Panc1 (cell line): ENCODE data around the gene GNAI1. TPM values are rescaled to one million over a fixed set of nuclear protein-coding genes. Genes with fewer than 3 reads are reported as not detected.

Source experiments
- ATAC-seq: fragments of 200-7000 bp; cut with Tn5 transposase; 2 replicates; pipeline ENCODE4 v1.9.1; 2020; ENCODE audit warnings: mild to moderate bottlenecking, moderate library complexity
- BruUV-seq: library from RNA; stranded (reverse); fragments of 400-500 nt; replicated peaks from 2 replicates; lab custom pipeline; 2021; lab: Mats Ljungman, UMichigan
- CTCF ChIA-PET: fragments of 300-600 bp; sonication (Branson Sonifier 250); formaldehyde crosslinking; loops from one replicate; lab custom pipeline; 2022; ENCODE audit warnings: antibody characterized with exemption; lab: Charles Lee
- POLR2A ChIA-PET: fragments of 300-600 bp; sonication (Branson Sonifier 250); formaldehyde crosslinking; loops from one replicate; lab custom pipeline; 2022; ENCODE audit warnings: antibody characterized with exemption; lab: Charles Lee
- DNase-seq: peaks from one replicate; pipeline ENCODE4 v3.0.0-alpha.2; 2010; ENCODE audit warnings: low read depth, low spot score
- H3K27ac ChIP-seq: 2 replicates; pipeline ENCODE4 v1.5.1; 2011; ENCODE audit warnings: mild to moderate bottlenecking, low read length, inconsistent platforms
- H3K27me3 ChIP-seq: fragments of 200-500 bp; sonication (Bioruptor generic); 2 replicates; pipeline ENCODE4 v1.6.0; 2014; ENCODE audit warnings: low read length, inconsistent platforms; ENCODE audit not compliant: control insufficient read depth, insufficient read depth
- H3K36me3 ChIP-seq: fragments of 200-500 bp; sonication (Bioruptor generic); 2 replicates; pipeline ENCODE4 v1.5.1; 2014; ENCODE audit warnings: inconsistent platforms, mild to moderate bottlenecking, low read length, moderate library complexity; ENCODE audit not compliant: control insufficient read depth, insufficient read depth
- H3K4me1 ChIP-seq: 2 replicates; pipeline ENCODE4 v1.5.1; 2011; ENCODE audit warnings: inconsistent platforms, mild to moderate bottlenecking, low read length, moderate library complexity; ENCODE audit not compliant: control insufficient read depth, insufficient read depth
- H3K4me3 ChIP-seq, 2 experiments: 2 replicates each; pipeline ENCODE4 v1.5.1; 2011 to 2012; ENCODE audit warnings: low read depth in 2 of 2, low read length in 2 of 2, mild to moderate bottlenecking in 2 of 2, inconsistent platforms in 1 of 2, moderate library complexity in 1 of 2
- H3K9me3 ChIP-seq: fragments of 200-500 bp; sonication (Bioruptor generic); 2 replicates; pipeline ENCODE4 v1.5.1; 2014; ENCODE audit warnings: low read depth, mild to moderate bottlenecking, inconsistent platforms, low read length, moderate library complexity; ENCODE audit not compliant: control insufficient read depth, insufficient read depth
- CTCF ChIP-seq: fragments of 450-650 bp; IDR thresholded peaks from 2 replicates; pipeline ENCODE4 v1.5.1; 2017; ENCODE audit warnings: mild to moderate bottlenecking
- POLR2AphosphoS5 ChIP-seq: IDR thresholded peaks from 2 replicates; pipeline ENCODE4 v1.6.1; 2012; ENCODE audit warnings: mild to moderate bottlenecking, low read depth, low read length, moderate library complexity
- SIN3A ChIP-seq: IDR thresholded peaks from 2 replicates; pipeline ENCODE4 v1.6.1; 2012; ENCODE audit warnings: low read depth, mild to moderate bottlenecking, low read length, moderate library complexity, borderline replicate concordance; ENCODE audit not compliant: insufficient read depth
- TCF7L2 ChIP-seq: IDR thresholded peaks from 2 replicates; pipeline ENCODE4 v1.6.1; 2011; ENCODE audit warnings: mild to moderate bottlenecking, low read depth, low read length, inconsistent platforms
- in situ Hi-C: cut with HindIII; loops from 2 replicates; pipeline ENCODE4 v1.10.0; 2016; ENCODE audit warnings: low sequenced_read_pairs, low pct_unique_long_range_greater_than_20kb
- intact Hi-C: fragments of 100-400 bp; cut with micrococcal nuclease; formaldehyde crosslinking; loops from one replicate; pipeline ENCODE4 v1.10.0; 2022; ENCODE audit not compliant: unreplicated experiment
- total RNA-seq: library from RNA; stranded (reverse); gene quantifications from one replicate; pipeline ENCODE4 v1.2.1, GENCODE V29; 2021; ENCODE audit not compliant: unreplicated experiment
- TF ChIP-seq, protein P1 (sequence below), 2 experiments: IDR thresholded peaks; 2 replicates each; pipeline ENCODE4 v1.6.1; 2011 to 2012; ENCODE audit warnings: low read depth in 2 of 2, control low read depth in 1 of 2, low read length in 1 of 2, mild to moderate bottlenecking in 1 of 2, moderate library complexity in 1 of 2; ENCODE audit not compliant: insufficient read depth in 1 of 2

Gene GNAI1
- total RNA-seq, 1 experiment from 2014 or later = 19.2 TPM

DNA sequence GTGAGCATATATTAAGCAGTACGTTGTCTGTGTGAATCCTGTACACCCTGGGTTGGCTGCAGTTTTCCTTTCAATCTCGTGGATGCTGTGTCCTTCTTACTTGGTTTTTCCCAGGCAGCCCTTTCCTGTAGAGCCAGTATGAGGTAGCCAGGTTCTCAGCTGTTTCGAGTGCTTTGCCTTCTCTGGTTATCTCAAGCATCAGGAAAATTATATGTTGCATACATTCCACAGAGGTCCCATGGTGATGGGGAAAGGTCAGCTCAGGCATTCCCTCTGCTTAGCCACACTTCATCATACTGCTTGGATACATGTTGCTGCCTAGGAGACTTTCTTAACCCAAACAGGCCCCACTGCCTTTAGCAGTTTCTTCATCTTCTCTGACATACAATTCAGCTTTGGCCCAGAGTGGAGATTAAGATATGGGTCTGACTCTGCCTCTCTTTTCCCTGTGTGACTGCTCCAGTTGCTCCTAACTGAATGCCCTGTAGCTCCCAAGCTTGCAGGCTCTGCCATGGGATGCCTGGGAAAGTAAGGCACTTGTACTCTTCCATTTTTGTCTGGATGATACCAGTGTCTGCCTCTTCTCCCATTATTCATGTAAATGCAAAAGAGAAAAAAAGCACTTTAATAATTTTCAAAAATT, 11.3 kb downstream of the GNAI1 start:
- Histone ChIP-seq H3K4me1 (peaks cover 36% of the 10 kb centered on the region), H3K36me3 (no peaks in the 10 kb centered on the region), H3K27me3 (no peaks in the 10 kb centered on the region), H3K27ac (peak overlapping the region; percentile 62; the same call in 1 of the 2 replicates), H3K4me3 (no peak overlapping the region), H3K9me3 (no peaks in the 10 kb centered on the region)
- TF ChIP-seq, protein P1, sequence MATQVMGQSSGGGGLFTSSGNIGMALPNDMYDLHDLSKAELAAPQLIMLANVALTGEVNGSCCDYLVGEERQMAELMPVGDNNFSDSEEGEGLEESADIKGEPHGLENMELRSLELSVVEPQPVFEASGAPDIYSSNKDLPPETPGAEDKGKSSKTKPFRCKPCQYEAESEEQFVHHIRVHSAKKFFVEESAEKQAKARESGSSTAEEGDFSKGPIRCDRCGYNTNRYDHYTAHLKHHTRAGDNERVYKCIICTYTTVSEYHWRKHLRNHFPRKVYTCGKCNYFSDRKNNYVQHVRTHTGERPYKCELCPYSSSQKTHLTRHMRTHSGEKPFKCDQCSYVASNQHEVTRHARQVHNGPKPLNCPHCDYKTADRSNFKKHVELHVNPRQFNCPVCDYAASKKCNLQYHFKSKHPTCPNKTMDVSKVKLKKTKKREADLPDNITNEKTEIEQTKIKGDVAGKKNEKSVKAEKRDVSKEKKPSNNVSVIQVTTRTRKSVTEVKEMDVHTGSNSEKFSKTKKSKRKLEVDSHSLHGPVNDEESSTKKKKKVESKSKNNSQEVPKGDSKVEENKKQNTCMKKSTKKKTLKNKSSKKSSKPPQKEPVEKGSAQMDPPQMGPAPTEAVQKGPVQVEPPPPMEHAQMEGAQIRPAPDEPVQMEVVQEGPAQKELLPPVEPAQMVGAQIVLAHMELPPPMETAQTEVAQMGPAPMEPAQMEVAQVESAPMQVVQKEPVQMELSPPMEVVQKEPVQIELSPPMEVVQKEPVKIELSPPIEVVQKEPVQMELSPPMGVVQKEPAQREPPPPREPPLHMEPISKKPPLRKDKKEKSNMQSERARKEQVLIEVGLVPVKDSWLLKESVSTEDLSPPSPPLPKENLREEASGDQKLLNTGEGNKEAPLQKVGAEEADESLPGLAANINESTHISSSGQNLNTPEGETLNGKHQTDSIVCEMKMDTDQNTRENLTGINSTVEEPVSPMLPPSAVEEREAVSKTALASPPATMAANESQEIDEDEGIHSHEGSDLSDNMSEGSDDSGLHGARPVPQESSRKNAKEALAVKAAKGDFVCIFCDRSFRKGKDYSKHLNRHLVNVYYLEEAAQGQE (IDR thresholded peaks at IDR 0.05; ENCODE audit: insufficient read depth in 1 of 2, low read depth in 2 of 2, low read length in 1 of 2) = no peak
- TF ChIP-seq TCF7L2 (no peak), CTCF (no peak), SIN3A (no peak), POLR2AphosphoS5 (no peak)
- in situ Hi-C loops = no loop called here
- ChIA-PET POLR2A (interaction anchor here (0.6 to 0.7 kb wide), 2 partner anchors 28 to 51 kb away, joined by 3 read pairs; no protein-coding TSS in a partner anchor), CTCF (interaction anchor here (0.6 kb wide), 1 partner anchor 12 kb away, joined by 3 read pairs; no protein-coding TSS in a partner anchor)
- intact Hi-C loops = no loop called here
- DNase-seq (no peak), ATAC-seq (peak; percentile 84)
- no TSS peak for BruUV-seq

DNA sequence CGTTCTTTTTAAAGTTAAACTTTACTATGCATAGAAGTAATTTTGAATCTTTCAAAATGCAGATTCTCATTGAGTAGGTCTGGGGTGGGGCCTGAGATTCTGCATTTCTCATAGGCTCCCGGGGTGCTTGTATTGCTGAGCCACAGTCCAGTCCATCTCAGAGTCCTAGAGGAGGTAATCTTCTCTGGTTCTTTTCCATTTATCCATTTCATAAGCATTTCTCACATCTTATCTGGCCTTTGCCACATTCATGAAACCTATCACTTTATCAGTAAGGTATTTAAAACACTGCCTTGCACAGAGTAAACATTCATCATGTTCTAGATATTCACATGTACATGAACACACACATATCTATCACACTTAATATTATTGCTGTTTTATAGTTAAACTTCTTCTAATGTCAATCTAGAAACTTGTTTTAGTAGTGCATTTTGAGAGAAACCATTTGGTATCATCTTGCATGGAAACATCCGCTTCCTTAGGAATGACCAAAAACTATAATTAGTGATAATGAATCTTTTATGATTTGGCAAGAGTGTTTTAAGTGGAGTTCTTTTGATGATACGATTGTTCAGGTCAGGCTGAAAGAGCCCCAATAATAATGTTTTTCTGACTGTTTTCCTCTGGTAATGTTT, 12.0 kb downstream of the GNAI1 start:
- no peaks in the 10 kb centered on the region for H3K36me3 ChIP-seq
- BruUV-seq = no TSS peak
- DNase-seq = no peak
- peaks cover 35% of the 10 kb centered on the region for H3K4me1 ChIP-seq
- no peaks in the 10 kb centered on the region for H3K9me3 ChIP-seq
- in situ Hi-C loops (no loop called here), intact Hi-C loops (no loop called here)
- H3K27me3 ChIP-seq = no peaks in the 10 kb centered on the region
- H3K4me3 ChIP-seq = no peak overlapping the region
- peak overlapping the region; percentile 62; the same call in 1 of the 2 replicates for H3K27ac ChIP-seq
- POLR2A ChIA-PET = interaction anchor here (0.7 kb wide), 1 partner anchor 28 kb away, joined by 3 read pairs; no protein-coding TSS in a partner anchor
- no peak for TF ChIP-seq CTCF
- TF ChIP-seq POLR2AphosphoS5 = no peak
- TF ChIP-seq TCF7L2 = no peak
- TF ChIP-seq SIN3A = no peak
- TF ChIP-seq, protein P1 (IDR thresholded peaks at IDR 0.05; ENCODE audit: insufficient read depth in 1 of 2, low read depth in 2 of 2, low read length in 1 of 2) = no peak
- ATAC-seq = 0 out of 2 replicates have a peak, but pooled peaks have one; percentile 40
- CTCF ChIA-PET = no interaction called here
